Thyroid gland (tissue), 4 donors: ENCODE data around the gene GRID2IP.

Experiments
- POLR2A ChIP-seq, 2 donors: fragments of 450-650 bp; IDR thresholded peaks; one replicate each; pipeline ENCODE4 v1.6.1; 2017; ENCODE audit warnings: antibody characterized with exemption in 2 of 2, mild to moderate bottlenecking in 2 of 2, moderate library complexity in 1 of 2
- TF ChIP-seq, protein P1 (sequence below), 6 experiments: fragments of 200-600 bp in 3 of 6; fragments of 450-650 bp in 3 of 6; sonication (generic) in 3 of 6; IDR thresholded peaks; one replicate each; pipeline ENCODE4 v1.5.1; 2016 to 2019; ENCODE audit warnings: antibody characterized with exemption in 6 of 6, mild to moderate bottlenecking in 2 of 6, inconsistent platforms in 1 of 6, moderate library complexity in 1 of 6

DNA sequence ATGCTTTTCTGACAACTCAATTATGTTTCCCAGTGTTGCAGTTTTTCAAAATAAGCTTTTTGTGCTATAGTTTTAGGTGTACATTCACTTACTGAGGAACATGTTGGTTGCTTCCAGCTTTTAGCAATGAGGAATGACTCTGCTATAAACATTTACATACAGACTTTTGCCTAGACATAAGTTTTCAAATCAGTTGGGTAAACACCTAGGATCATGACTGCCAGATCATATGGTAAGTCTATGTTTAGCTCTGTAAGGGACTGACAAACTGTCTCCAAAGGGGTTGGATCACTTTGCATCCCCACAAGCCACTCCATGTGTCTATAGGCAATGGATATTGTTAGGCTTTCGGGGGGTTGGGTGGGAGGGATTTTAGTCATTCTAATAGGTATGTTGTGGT is 10.8 kb upstream of the GRID2IP start:
- TF ChIP-seq, protein P1, sequence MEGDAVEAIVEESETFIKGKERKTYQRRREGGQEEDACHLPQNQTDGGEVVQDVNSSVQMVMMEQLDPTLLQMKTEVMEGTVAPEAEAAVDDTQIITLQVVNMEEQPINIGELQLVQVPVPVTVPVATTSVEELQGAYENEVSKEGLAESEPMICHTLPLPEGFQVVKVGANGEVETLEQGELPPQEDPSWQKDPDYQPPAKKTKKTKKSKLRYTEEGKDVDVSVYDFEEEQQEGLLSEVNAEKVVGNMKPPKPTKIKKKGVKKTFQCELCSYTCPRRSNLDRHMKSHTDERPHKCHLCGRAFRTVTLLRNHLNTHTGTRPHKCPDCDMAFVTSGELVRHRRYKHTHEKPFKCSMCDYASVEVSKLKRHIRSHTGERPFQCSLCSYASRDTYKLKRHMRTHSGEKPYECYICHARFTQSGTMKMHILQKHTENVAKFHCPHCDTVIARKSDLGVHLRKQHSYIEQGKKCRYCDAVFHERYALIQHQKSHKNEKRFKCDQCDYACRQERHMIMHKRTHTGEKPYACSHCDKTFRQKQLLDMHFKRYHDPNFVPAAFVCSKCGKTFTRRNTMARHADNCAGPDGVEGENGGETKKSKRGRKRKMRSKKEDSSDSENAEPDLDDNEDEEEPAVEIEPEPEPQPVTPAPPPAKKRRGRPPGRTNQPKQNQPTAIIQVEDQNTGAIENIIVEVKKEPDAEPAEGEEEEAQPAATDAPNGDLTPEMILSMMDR (IDR thresholded peaks at IDR 0.05): no peak
- no peak for TF ChIP-seq POLR2A (IDR thresholded peaks at IDR 0.05)
